Subcutaneous preadipocyte (primary cell): ENCODE measurements around the gene ABHD5. TPM values are rescaled to one million over a fixed set of nuclear protein-coding genes. Genes with fewer than 3 reads are reported as not detected.

Experiments
- total RNA-seq: library from RNA; depleted of rRNA; stranded (reverse); fragments of >200 nt; gene quantifications from 2 replicates; pipeline ENCODE4 v1.2.3, GENCODE V29; 2012

Gene ABHD5
- total RNA-seq = 16.9 and 28.9 TPM in 2 replicates

GRCh38 chr3:43690400-43691119 is at the start of gene ABHD5:
Gene ABHD5 (plus strand): TSS chr3:43690938. CDS start chr3:43690993, 55 bp downstream.

Other genes starting within 250 kb of the ABHD5 start
- gene ANO10, start 68.9 kb upstream of the ABHD5 start, total RNA-seq = 23.1 and 25.6 TPM in 2 replicates